Measurements from ENCODE around the gene CUL1. TPM values are rescaled to one million over a fixed set of nuclear protein-coding genes. Genes with fewer than 3 reads are reported as not detected.

The CUL1 gene
- polyA plus RNA-seq, 5 donors: 46.2 to 66.8 (median 58.4) TPM

- no peak for DNase-seq
These were observed 54.5 kb downstream of the CUL1 start for GRCh38 chr7:148753224-148753623.

- no peak for DNase-seq
These were observed 56.2 kb downstream of the CUL1 start for GRCh38 chr7:148754912-148755311.

GRCh38 chr7:148761499-148762278 lies 63.0 kb downstream of the CUL1 start:
- no peak for DNase-seq

GRCh38 chr7:148763622-148764021 lies 64.9 kb downstream of the CUL1 start:
- no peak for DNase-seq

GRCh38 chr7:148770004-148770403 lies 71.3 kb downstream of the CUL1 start:
- DNase-seq: no peak

GRCh38 chr7:148772297-148773089 lies 73.8 kb downstream of the CUL1 start:
- no peak for DNase-seq

GRCh38 chr7:148773334-148773733 lies 74.6 kb downstream of the CUL1 start:
- no peak for DNase-seq

GRCh38 chr7:148774471-148774870 lies 75.8 kb downstream of the CUL1 start:
- DNase-seq: no peak

GRCh38 chr7:148782757-148783456 lies 84.2 kb downstream of the CUL1 start:
- no peak for DNase-seq

- no peak for DNase-seq
These were observed 85.3 kb downstream of the CUL1 start for GRCh38 chr7:148783801-148784527.

GRCh38 chr7:148787571-148788295 lies 89.0 kb downstream of the CUL1 start:
- peak in 1 of 2 donors; percentile 8 for DNase-seq

- no peak for DNase-seq
These were observed 90.5 kb downstream of the CUL1 start for GRCh38 chr7:148789220-148789619.

- no peak for DNase-seq
These were observed 91.5 kb downstream of the CUL1 start for GRCh38 chr7:148790131-148790726.

GRCh38 chr7:148790850-148791249 lies 92.1 kb downstream of the CUL1 start:
- DNase-seq: no peak

- DNase-seq: no peak
These were observed 92.8 kb downstream of the CUL1 start for GRCh38 chr7:148791546-148791945.

- no peak for DNase-seq
These were observed 94.9 kb downstream of the CUL1 start for GRCh38 chr7:148793590-148793989.

- DNase-seq: no peak
These were observed 95.8 kb downstream of the CUL1 start for GRCh38 chr7:148794476-148794875.

- no peak for DNase-seq
These were observed 98.1 kb downstream of the CUL1 start for GRCh38 chr7:148796841-148797240.

- DNase-seq: no peak
These were observed 101.3 kb downstream of the CUL1 start for GRCh38 chr7:148799893-148800555.

- no peak for DNase-seq
These were observed 102.0 kb downstream of the CUL1 start for GRCh38 chr7:148800677-148801076.

Measured in right lung (tissue), 5 donors.